ENCODE results near the gene APAF1.

Gene APAF1

GRCh38 chr12:98678236-98678945, 33.3 kb downstream of the APAF1 start:
- no peak overlapping the region for H3K4me3 ChIP-seq (ENCODE audit: low read depth, low read length, poor library complexity, severe bottlenecking)
- no peaks in the 10 kb centered on the region for H3F3A ChIP-seq (ENCODE audit: insufficient read depth, low read length)
- H3K9ac ChIP-seq (ENCODE audit: low read length) = no peak overlapping the region
- H3K9me2 ChIP-seq (ENCODE audit: low read depth, low read length) = no peaks in the 10 kb centered on the region
- TF ChIP-seq CTCF (IDR thresholded peaks at IDR 0.05; ENCODE audit: low read length) (no peak), EZH2 (IDR thresholded peaks at IDR 0.05; ENCODE audit: borderline replicate concordance, low read length) (no peak)
- no peaks in the 10 kb centered on the region for H3K79me2 ChIP-seq (ENCODE audit: insufficient read depth, low read length)
- H3K4me2 ChIP-seq (ENCODE audit: low read length) = no peak overlapping the region
- H3K9me3 ChIP-seq (ENCODE audit: low read length) = no peaks in the 10 kb centered on the region
- H3K4me1 ChIP-seq (ENCODE audit: insufficient read depth, low read length, severe bottlenecking) = no peaks in the 10 kb centered on the region
- H2AFZ ChIP-seq (ENCODE audit: low read length) = no peak overlapping the region
- H3K27me3 ChIP-seq (ENCODE audit: insufficient read depth, low read length) = no peaks in the 10 kb centered on the region
- no peaks in the 10 kb centered on the region for H4K20me1 ChIP-seq (ENCODE audit: insufficient read depth, low read length)
- H3K36me3 ChIP-seq (ENCODE audit: insufficient read depth, low read length) = peaks cover 53% of the 10 kb centered on the region
- no peak overlapping the region for H3K27ac ChIP-seq (ENCODE audit: low read depth, low read length, poor library complexity, severe bottlenecking)

GRCh38 chr12:98678946-98679610, 34.0 kb downstream of the APAF1 start:
- H3K36me3 ChIP-seq (ENCODE audit: insufficient read depth, low read length) = peaks cover 59% of the 10 kb centered on the region

DNA sequence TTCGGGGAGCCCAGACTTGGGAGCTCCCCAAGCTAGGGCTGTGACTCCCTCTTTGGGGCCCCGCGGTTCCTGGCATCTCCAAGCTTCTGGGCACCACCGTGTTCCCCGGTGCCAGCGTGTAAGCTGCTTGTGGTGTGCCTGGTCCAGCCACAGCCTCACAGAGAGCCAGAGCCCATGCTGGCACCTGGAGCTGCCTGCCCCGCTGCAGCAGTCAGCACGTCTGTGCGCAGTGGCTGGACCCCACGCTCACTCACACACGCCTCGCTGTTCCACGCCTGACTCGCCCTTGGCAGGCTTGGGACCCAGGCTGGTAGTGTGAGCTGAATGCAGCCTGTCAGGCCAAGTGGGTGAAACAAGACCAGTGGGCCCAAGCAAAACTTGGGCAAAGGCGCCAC, 34.5 kb downstream of the APAF1 start:
- no peaks in the 10 kb centered on the region for H3K27me3 ChIP-seq (ENCODE audit: insufficient read depth, low read length)
- TF ChIP-seq EZH2 (IDR thresholded peaks at IDR 0.05; ENCODE audit: borderline replicate concordance, low read length) (no peak), CTCF (IDR thresholded peaks at IDR 0.05; ENCODE audit: low read length) (no peak)
- H3K79me2 ChIP-seq (ENCODE audit: insufficient read depth, low read length) = no peaks in the 10 kb centered on the region
- no peaks in the 10 kb centered on the region for H3K4me1 ChIP-seq (ENCODE audit: insufficient read depth, low read length, severe bottlenecking)
- no peaks in the 10 kb centered on the region for H3K9me3 ChIP-seq (ENCODE audit: low read length)
- H3F3A ChIP-seq (ENCODE audit: insufficient read depth, low read length) = no peaks in the 10 kb centered on the region
- no peak overlapping the region for H2AFZ ChIP-seq (ENCODE audit: low read length)
- H3K27ac ChIP-seq (ENCODE audit: low read depth, low read length, poor library complexity, severe bottlenecking) = no peak overlapping the region
- no peaks in the 10 kb centered on the region for H4K20me1 ChIP-seq (ENCODE audit: insufficient read depth, low read length)
- H3K9ac ChIP-seq (ENCODE audit: low read length) = no peak overlapping the region
- H3K4me3 ChIP-seq (ENCODE audit: low read depth, low read length, poor library complexity, severe bottlenecking) = no peak overlapping the region
- H3K9me2 ChIP-seq (ENCODE audit: low read depth, low read length) = no peaks in the 10 kb centered on the region
- H3K4me2 ChIP-seq (ENCODE audit: low read length) = no peak overlapping the region
- H3K36me3 ChIP-seq (ENCODE audit: insufficient read depth, low read length) = peaks cover 63% of the 10 kb centered on the region

More at GRCh38 chr12:98678946-98679610, 34.0 kb downstream of the APAF1 start:
- no peak overlapping the region for H2AFZ ChIP-seq (ENCODE audit: low read length)
- H3F3A ChIP-seq (ENCODE audit: insufficient read depth, low read length) = no peaks in the 10 kb centered on the region
- no peaks in the 10 kb centered on the region for H3K4me1 ChIP-seq (ENCODE audit: insufficient read depth, low read length, severe bottlenecking)
- H3K9me2 ChIP-seq (ENCODE audit: low read depth, low read length) = no peaks in the 10 kb centered on the region
- H3K27ac ChIP-seq (ENCODE audit: low read depth, low read length, poor library complexity, severe bottlenecking) = no peak overlapping the region
- H3K4me2 ChIP-seq (ENCODE audit: low read length) = no peak overlapping the region
- no peak overlapping the region for H3K9ac ChIP-seq (ENCODE audit: low read length)
- H4K20me1 ChIP-seq (ENCODE audit: insufficient read depth, low read length) = no peaks in the 10 kb centered on the region
- no peaks in the 10 kb centered on the region for H3K79me2 ChIP-seq (ENCODE audit: insufficient read depth, low read length)
- no peaks in the 10 kb centered on the region for H3K27me3 ChIP-seq (ENCODE audit: insufficient read depth, low read length)
- no peak overlapping the region for H3K4me3 ChIP-seq (ENCODE audit: low read depth, low read length, poor library complexity, severe bottlenecking)
- no peaks in the 10 kb centered on the region for H3K9me3 ChIP-seq (ENCODE audit: low read length)
- no peak for TF ChIP-seq CTCF (IDR thresholded peaks at IDR 0.05; ENCODE audit: low read length)
- no peak for TF ChIP-seq EZH2 (IDR thresholded peaks at IDR 0.05; ENCODE audit: borderline replicate concordance, low read length)
